HEK293 (cell line): ENCODE measurements around the gene ESPNL.

ENCODE experiments used
- CTCF ChIP-seq: fragments of 450-650 bp; formaldehyde crosslinking; IDR thresholded peaks from 2 replicates; pipeline ENCODE4 v1.5.1; 2016; ENCODE audit warnings: missing biosample characterization, missing genetic modification characterization
- REST ChIP-seq: fragments of 450-650 bp; formaldehyde crosslinking; IDR thresholded peaks from 2 replicates; pipeline ENCODE4 v1.5.1; 2016; ENCODE audit warnings: missing biosample characterization, missing genetic modification characterization
- YY1 ChIP-seq: fragments of 450-650 bp; formaldehyde crosslinking; IDR thresholded peaks from 2 replicates; pipeline ENCODE4 v1.5.1; 2018; ENCODE audit warnings: missing biosample characterization, missing genetic modification characterization
- ZNF292 ChIP-seq: fragments of 450-650 bp; formaldehyde crosslinking; IDR thresholded peaks from 2 replicates; pipeline ENCODE4 v1.5.1; 2016; ENCODE audit warnings: low read depth, missing biosample characterization, missing genetic modification characterization, borderline replicate concordance

GRCh38 chr2:238149841-238150572 is 49.9 kb downstream of the ESPNL start:
- no peak for TF ChIP-seq CTCF (tag by site-specific recombination)
- no peak for TF ChIP-seq ZNF292 (tag by site-specific recombination)
- TF ChIP-seq YY1 (tag by site-specific recombination), result no peak
- TF ChIP-seq REST (tag by site-specific recombination), result no peak
